Suprapubic skin (tissue), 4 donors: Measurements from ENCODE around the gene SAMD15.
"Not testable (repeated sequence)": the region's sequence is repeated elsewhere in the genome, so short reads cannot be mapped to it uniquely, and the experiment has no call there.

Experiments used
- EP300 ChIP-seq: sonication (generic); formaldehyde crosslinking; IDR thresholded peaks from one replicate; pipeline ENCODE4 v1.6.1; 2017; ENCODE audit warnings: antibody characterized with exemption
- POLR2A ChIP-seq, 2 donors: fragments of 450-650 bp; IDR thresholded peaks; one replicate each; pipeline ENCODE4 v1.6.1; 2017; ENCODE audit warnings: antibody characterized with exemption in 2 of 2, mild to moderate bottlenecking in 2 of 2, moderate library complexity in 2 of 2
- POLR2AphosphoS5 ChIP-seq, 3 donors: sonication (generic); formaldehyde crosslinking; IDR thresholded peaks; one replicate each; pipeline ENCODE4 v1.6.1; 2017; ENCODE audit warnings: antibody characterized with exemption in 3 of 3

- not testable (repeated sequence) for TF ChIP-seq POLR2AphosphoS5 (IDR thresholded peaks at IDR 0.05); POLR2A (IDR thresholded peaks at IDR 0.05); EP300
These were observed 38.3 kb downstream of the SAMD15 start for GRCh38 chr14:77415403-77416030.
